Measurements from ENCODE around the gene HABP4.
A peak's percentile ranks its signal among the peaks of the same experiment; 100 is the strongest.

HABP4 gene

DNA sequence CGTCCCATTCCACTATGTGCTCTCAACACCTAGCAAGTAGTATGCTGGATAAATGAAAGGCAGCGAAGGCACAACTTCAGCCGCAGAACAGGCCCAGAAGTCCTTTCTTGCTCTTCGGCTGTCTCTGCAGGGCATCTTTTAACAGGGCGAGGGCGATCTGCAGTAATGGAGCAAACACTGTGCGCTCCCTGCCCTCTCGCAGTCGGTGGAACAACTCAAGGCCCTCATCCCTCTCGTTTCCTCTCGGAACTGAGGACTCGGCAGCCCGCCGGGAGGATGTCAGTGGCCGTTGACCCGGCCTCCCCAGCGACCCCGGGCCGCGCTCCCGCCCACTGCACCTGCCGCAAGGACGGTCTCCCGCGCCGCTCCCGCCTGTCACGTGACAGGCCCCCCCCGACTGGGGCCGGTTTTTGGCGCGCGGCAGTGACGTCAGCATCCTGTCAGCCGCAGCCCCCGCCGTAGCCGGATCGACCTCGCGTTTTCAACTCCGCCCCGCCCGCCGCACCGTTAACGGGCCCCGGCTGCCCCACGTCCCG lies 32.9 kb upstream of the HABP4 start:
- TF ChIP-seq, protein P1, sequence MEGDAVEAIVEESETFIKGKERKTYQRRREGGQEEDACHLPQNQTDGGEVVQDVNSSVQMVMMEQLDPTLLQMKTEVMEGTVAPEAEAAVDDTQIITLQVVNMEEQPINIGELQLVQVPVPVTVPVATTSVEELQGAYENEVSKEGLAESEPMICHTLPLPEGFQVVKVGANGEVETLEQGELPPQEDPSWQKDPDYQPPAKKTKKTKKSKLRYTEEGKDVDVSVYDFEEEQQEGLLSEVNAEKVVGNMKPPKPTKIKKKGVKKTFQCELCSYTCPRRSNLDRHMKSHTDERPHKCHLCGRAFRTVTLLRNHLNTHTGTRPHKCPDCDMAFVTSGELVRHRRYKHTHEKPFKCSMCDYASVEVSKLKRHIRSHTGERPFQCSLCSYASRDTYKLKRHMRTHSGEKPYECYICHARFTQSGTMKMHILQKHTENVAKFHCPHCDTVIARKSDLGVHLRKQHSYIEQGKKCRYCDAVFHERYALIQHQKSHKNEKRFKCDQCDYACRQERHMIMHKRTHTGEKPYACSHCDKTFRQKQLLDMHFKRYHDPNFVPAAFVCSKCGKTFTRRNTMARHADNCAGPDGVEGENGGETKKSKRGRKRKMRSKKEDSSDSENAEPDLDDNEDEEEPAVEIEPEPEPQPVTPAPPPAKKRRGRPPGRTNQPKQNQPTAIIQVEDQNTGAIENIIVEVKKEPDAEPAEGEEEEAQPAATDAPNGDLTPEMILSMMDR (IDR thresholded peaks at IDR 0.05): no peak
- no peak for TF ChIP-seq ZFX (IDR thresholded peaks at IDR 0.05; ENCODE audit: borderline replicate concordance)
- H3K27ac ChIP-seq: peak overlapping the region; percentile 99

DNA sequence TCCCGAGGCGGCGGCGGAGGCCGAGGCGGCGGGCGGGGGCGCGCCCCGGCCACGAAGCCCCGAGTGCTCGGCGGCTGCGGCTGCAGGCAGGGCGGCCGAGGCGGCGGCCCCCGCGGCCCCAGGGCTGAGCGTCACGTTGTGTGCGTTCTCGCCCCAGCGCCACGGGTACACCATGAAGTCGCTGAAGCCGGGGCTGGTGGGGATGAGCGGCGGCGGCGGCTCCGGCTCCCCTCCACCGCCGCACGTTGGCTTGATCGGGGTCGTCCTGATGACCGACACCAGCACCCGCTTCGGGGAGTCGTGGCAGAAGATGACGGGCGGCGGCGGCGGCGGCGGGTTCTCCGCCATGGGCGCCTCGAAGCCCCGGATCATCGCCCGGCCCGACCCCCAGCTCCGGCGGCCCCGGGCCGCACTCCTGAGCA lies 32.3 kb upstream of the HABP4 start:
- TF ChIP-seq, protein P1 (IDR thresholded peaks at IDR 0.05): no peak
- H3K27ac ChIP-seq: peak overlapping the region; percentile 99

DNA sequence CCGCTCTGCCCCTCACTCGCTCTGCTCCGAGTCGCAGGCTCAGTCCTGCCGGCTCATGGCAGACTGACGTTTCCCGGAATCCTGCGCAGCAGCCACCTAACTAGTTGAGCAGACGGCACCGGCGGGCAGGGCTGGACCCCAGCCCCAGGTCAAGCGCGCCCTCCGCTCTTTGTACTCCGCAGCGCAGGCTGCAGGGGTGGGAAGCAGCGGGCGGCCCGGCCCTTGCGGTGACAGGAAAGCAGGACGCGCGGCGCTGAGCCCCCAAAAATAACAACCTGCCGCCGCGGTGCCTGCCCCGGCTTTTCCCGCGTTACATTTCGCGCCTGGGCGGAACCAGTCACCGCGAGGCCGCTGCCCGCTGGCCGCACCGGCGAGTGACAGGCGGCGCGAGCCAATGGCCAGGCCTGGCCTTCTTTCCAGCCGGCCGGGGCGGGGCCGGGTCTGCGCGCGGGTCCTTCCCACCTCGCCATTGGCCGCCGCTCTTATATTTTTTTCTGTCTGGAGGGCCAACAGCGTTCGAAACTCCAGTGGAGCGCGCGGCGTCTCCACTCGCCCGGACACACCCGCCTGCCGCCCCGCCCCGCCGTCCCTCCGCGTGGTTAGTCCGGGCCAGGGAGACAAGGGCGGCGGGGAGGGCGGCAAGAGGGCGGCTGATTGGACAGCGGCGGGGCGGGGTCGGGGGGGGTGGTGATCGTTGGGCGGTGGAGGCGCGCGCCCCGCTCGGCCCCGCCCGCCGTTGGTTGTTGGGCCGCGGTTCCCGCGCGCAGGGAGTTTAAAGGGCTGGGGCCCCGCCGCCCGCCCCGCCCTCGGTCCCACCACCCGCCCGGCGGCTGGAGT lies 31.7 kb upstream of the HABP4 start, which contains the start of gene ZNF367:
ZNF367 (minus strand) TSS at position 288 of the 837 bp plus-strand sequence. CDS start 338 bp downstream, outside the sequence.
- H3K27ac ChIP-seq: peak within 1 kb of the TSS; percentile 99
- TF ChIP-seq, protein P1 (IDR thresholded peaks at IDR 0.05): no peak
- TF ChIP-seq ZFX (IDR thresholded peaks at IDR 0.05; ENCODE audit: borderline replicate concordance): no peak

DNA sequence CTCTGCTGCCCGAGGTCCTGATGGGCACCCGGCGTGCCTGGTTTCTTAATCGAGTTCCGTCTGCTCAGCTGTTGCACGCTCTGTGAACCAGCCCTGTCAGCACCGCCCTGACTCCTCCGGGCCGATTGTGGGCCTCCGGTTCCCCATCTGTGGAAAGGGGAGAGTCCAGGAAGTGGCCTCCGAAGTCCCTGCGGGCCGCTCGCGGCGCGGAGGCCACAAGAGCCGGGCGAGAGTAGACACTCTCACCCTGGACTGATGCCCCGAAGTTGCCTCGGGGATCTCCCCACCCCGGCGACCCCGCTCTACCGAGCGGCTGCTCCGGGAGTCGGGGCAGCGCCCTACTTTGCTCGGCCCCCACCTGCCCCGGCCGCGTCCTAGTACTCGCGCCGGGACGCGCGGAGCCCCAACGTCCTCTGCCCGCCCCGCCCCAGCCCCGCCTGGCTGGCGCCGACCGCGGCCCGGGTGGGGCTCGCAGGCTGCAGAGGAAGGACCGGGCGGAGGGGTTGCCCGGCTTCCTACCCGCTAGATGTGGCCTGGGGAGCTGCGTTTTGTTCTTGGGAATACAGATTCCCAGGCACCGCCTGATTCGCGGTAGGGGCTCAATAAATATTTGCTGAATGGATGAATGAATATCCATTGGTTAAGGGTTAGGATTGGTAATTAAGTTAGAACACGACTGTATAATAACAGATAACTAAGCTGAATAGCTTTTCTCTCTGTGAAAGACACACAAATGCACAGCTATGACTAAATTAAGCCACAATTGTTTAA lies 30.9 kb upstream of the HABP4 start:
- H3K27ac ChIP-seq: peak overlapping the region; percentile 99
- TF ChIP-seq ZFX (IDR thresholded peaks at IDR 0.05; ENCODE audit: borderline replicate concordance): no peak
- TF ChIP-seq, protein P1 (IDR thresholded peaks at IDR 0.05): no peak

DNA sequence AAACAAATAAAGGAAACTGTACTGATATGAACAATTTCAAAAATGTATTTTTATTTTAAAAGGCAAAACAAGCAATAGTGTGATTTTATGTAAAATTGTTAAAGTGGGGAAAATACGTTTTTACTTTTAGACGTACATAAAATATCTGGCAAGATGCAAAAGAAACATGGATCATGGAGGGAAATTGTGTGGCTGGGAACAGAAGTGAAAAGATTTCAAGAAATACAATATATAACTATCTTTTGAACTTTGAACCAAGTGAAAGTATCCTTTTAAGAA lies 30.3 kb upstream of the HABP4 start:
- TF ChIP-seq, protein P1 (IDR thresholded peaks at IDR 0.05): no peak
- no peak for TF ChIP-seq ZFX (IDR thresholded peaks at IDR 0.05; ENCODE audit: borderline replicate concordance)
- H3K27ac ChIP-seq: peak overlapping the region; percentile 99

GRCh38 chr9:96420468-96421219 lies 29.3 kb upstream of the HABP4 start:
- no peak for TF ChIP-seq ZFX (IDR thresholded peaks at IDR 0.05; ENCODE audit: borderline replicate concordance)
- TF ChIP-seq, protein P1 (IDR thresholded peaks at IDR 0.05): no peak
- H3K27ac ChIP-seq: peak overlapping the region; percentile 99

All from 22Rv1 (cell line).